Activated T-helper 1 cell treated with Interleukin-2 at 50 U/mL for 16 hours (primary cell): Measurements from ENCODE around the gene SLX4.

Experiments
- DNase-seq: peaks from one replicate; pipeline ENCODE4 v3.0.0-alpha.2; 2020; ENCODE audit warnings: low read depth

The SLX4 gene

DNA sequence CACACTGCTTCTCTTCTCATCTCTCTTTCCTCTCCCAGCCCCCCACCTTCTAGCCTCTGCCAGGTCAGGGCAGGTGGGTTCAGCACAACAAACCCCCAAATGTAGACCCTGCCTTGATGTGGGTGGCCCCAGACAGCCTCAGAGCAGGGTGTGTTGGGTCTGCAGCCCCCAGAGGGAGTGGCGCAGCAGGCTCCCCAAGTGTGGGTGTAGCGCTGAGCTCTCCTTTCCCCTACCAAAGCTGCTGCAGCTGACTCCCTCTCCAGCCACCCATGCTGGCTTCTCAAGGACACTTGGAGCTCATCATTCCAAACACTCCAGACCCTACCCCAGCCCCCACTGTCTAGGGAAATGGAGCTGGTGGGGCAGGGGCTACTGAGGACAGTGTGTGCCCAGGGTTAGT is 61.5 kb downstream of the SLX4 start:
- DNase-seq, result no peak

DNA sequence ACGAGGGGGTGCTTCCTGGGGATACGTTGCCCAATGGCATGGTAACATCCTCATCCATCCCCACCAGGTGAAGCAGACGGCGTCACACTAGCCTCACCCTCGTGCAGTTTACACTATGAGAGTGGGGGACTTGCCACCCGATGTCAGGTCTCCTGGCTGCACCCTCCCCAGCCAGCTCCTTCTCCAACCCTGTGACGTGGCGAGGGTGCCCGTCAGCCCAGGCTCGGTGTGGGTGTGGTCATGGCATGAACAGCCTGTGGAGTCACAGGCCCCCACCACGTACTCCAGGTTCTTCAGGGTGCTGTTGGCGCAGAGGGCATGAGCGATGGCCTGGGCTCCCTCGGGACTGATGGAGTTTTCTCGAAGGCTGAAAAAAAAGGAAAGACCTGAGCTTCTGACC is 62.5 kb downstream of the SLX4 start:
- DNase-seq, result no peak

DNA sequence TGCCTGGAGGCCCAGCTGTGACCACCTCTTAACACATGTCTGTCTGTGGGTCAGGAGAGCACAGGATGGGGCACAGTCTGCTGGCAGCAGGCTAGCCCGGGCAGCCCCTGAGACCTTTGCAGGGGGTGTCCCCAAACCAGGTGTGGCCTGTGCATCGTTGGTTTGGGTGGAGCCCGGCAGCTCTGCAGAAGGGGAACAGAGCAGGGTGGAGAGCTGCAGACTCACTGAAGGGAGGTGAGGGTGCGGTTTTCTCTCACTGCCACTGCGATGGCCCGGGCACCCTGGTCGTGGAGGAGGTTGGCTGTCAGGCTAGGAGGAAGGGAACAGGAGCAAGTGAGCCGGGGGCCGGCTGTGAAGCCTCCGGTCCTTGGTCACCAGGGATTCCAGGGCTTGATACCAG is 63.0 kb downstream of the SLX4 start:
- DNase-seq, result no peak

DNA sequence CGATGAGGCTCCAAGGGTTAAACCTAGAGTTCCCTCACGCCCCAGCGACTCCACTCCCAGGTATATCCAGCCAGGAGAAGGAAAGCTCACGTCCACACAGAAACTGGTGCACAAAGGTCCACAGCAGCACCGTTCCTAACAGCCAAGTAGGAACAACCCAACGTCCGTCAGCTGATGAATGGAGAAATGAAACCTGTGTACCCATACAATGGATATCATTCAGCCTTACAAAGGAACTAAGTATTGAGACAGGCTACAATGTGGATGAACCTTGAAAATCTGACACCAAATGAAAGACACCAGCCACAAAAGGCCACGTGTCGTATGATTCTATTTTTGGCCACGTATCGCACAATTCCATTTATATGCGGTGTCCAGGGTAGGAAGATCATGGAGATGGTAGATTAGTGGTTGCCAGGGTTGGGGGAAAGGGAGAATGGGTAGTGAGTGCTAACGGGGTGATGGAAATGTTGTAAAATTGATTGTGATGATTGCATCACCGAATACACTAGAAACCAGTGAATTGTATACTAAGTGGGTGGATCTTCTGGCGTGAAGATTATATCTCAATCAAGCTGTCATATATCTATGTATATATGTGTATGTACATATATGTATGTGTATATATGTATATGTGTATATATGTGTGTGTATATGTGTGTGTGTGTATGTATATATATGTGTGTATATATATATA is 64.3 kb downstream of the SLX4 start:
- no peak for DNase-seq

DNA sequence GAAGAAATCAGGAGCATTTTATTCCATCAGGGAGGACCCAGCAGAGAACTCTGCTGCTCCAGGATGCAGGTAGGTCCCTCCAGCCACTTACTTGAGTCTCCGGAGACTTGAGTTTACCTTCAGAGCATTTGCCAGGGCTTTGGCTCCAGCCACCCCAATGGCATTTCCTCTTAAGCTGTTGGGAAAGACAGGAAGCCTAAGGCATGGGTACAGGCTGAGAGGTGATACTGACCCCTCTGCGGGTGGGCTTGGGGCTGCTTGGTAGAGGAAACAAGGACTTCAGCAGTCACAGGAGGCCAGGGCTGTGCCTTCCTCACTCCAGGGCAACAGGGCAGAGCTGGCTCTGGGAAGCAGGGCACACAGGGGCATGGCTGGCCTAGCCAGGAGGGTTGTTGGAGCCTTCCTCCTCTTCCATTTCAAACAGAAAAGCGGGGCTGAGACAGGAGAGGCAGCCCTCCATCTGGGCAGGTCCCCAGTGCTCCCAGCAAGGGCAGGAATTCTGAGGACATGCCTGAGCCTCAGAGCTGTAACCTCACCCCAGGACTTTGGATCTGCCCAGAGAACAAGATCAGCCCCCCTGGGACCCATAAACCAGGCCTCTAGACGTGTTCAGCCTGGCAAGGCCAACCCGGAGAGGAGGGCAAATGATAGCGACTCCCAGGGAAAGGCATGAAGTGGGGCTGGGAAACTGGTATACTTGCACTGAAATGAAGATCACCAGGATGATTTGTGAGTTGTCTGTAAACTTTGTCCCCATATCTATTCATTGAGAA is 68.6 kb downstream of the SLX4 start:
- DNase-seq, result no peak

DNA sequence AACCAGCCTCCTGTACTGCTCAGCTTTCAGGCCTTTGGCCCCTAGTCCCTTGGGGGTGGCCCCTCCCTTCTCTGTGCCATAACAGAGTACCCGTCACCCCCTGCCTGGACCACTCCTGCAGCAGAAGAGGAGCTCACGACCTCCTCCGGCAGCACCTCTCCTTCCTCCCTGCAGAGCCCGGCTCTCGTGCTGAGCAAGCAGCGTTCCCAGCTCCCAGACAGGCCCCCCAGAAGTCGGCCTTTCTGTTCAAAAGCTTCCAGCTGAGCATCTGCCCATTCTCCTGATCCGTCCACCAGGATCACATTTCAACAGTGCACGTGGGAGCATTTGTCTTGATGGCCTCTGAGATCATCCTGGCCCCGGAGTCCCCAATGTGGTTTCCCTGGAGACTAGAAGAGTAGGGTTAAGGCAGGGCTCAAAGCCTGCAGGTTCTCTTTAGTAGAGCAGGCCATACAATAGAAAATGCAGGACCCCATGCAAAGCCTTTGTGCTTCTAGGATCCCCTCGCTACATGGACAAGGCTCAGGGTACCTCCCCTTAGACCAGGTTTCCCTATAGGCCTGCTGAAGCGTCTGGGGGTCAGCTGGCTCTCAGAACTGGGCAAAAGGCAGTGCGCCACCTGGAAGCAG is 69.8 kb downstream of the SLX4 start:
- no peak for DNase-seq

DNA sequence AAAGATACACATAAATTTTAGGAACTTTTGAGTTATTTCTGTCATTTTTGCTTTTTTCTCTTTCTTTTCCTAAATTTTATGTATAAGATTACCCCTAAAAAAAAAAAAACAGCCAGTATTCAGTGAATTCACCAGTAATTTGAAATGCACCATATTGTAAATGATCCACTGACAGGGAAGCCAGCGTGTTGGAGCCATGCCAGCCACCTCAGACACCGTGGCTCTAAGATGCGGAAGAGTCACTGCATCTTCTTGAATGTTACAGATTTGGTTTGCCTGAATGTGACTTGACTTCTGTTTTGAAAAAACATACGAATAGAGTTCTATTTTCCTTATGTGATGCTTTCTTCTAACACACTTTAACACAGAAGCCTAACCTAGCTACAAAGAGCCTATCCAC is 73.2 kb downstream of the SLX4 start:
- DNase-seq, result no peak

DNA sequence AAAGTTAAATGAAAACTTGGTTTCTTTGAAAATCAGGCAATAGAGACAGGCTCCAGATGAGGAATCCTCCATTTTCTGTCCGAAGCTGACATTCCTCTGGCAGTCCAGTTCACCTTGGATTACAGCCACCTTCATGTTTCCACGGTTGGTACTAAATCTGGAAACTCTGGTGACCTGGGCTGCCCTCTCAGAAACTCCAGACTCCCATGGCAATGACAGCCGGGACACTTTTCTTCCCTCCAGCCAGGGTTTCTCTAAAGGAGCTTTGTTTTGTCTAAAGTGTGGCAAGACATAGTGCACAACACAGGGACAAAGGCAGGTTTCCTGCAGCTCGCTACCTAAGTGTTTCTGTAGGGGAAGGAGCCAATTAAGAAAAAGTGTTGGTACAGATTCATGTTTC is 74.6 kb downstream of the SLX4 start:
- no peak for DNase-seq

DNA sequence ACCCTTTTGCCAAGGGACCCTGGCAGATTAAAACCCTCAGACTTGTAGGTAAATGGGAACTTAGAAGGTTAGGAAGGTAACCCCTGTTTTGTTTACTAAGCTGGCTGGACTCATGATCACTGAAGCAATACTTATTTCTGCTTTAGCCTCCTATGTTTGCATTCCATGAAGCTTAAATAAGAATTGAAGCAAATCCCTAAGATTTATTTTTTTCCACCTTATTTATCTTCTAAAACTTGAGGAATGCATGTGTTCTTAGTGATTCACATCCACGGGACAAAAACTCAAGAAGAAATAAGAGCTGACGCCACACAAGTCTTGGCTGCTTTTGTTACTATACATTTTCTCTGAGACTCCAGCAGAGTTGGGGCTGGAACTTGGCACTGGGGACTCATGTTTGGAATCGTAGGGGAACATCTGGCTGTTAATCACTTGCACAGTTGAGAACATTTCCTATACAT is 75.1 kb downstream of the SLX4 start:
- no peak for DNase-seq

DNA sequence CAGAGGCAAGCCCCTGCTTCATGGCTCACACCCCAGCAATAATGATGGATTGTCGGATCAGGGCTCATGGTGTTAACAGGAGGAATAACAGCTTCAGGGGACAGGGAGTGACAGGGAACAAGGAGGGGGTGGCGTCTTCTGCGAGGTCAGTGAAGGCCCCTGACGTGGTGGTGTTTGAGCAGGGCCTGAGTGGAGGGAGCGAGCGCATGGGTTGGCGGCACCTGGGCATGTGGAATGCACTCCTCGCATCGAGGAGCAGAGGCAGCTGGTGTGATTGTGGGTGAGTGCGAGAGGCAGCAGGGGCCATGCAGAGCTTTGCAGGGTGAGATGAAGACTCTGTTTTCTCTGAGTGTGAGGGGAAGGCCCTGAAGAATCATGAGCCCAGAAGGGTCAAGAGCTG is 77.3 kb downstream of the SLX4 start:
- DNase-seq, result no peak

DNA sequence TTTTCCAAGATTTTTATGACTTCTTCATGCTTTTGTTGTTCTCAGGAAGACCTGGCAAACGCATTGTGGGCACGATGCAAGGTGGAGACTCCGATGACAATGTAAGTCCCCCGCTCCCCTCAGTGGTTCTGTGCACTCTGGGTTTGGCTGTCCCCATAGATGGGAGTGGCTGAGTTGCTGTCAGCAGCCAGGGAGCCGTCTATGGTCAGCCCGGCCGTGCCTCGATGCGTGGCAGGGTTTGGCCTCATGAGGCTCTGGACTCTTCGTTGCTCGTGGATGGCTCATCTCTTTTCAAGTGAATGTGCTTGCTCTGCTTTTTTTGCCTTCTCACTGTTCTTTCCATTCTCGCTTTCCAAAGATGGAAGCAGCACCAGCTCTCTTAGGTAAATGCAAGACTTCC is 78.7 kb downstream of the SLX4 start:
- DNase-seq, result no peak
